Breast epithelium (tissue), 4 donors: ENCODE results near the gene CASKIN2. TPM values are rescaled to one million over a fixed set of nuclear protein-coding genes. Genes with fewer than 3 reads are reported as not detected.
A peak's percentile ranks its signal among the peaks of the same experiment; 100 is the strongest.

Experiments
- DNase-seq, 2 donors: peaks; one replicate each; pipeline ENCODE4 v3.0.0-alpha.2; 2019; ENCODE audit warnings: low spot score in 2 of 2
- H3K27ac ChIP-seq, 2 donors: fragments of 200-600 bp; sonication (generic) in 1 of 2; one replicate each; pipeline ENCODE4 v1.5.1; 2016 to 2019; ENCODE audit warnings: mild to moderate bottlenecking in 1 of 2
- H3K27me3 ChIP-seq, 2 donors: fragments of 200-600 bp; sonication (generic) in 1 of 2; one replicate each; pipeline versions ENCODE4 v1.5.1 to v1.6.0; 2017 to 2019; ENCODE audit warnings: control low read depth in 1 of 2, mild to moderate bottlenecking in 1 of 2
- H3K36me3 ChIP-seq: fragments of 200-600 bp; one replicate; pipeline ENCODE4 v1.5.1; 2019
- H3K4me1 ChIP-seq, 2 donors: fragments of 200-600 bp; sonication (generic); one replicate each; pipeline ENCODE4 v1.5.1; 2016 to 2019; ENCODE audit warnings: control low read depth in 1 of 2
- H3K4me3 ChIP-seq, 3 donors: fragments of 200-600 bp; sonication (generic); 1 replicate in 2 of 3; 2 replicates in 1 of 3; pipeline ENCODE4 v1.5.1; 2016 to 2019; ENCODE audit warnings: mild to moderate bottlenecking in 3 of 3, moderate library complexity in 2 of 3
- H3K9me3 ChIP-seq, 2 donors: fragments of 200-600 bp; sonication (generic) in 1 of 2; one replicate each; pipeline ENCODE4 v1.5.1; 2016 to 2019; ENCODE audit warnings: control low read depth in 1 of 2
- POLR2A ChIP-seq: fragments of 450-650 bp; IDR thresholded peaks from one replicate; pipeline ENCODE4 v1.6.1; 2016; ENCODE audit warnings: antibody characterized with exemption, mild to moderate bottlenecking, moderate library complexity
- POLR2AphosphoS5 ChIP-seq, 3 donors: sonication (generic); formaldehyde crosslinking; IDR thresholded peaks; one replicate each; pipeline ENCODE4 v1.6.1; 2017; ENCODE audit warnings: antibody characterized with exemption in 3 of 3
- intact Hi-C: fragments of 100-400 bp; cut with DNase I; formaldehyde crosslinking; loops from one replicate; pipeline ENCODE4 v1.15.1; 2023; ENCODE audit warnings: low total_unique reads
- total RNA-seq, 3 donors: library from RNA; depleted of rRNA; stranded (reverse); fragments of >200 nt; gene quantifications; one replicate each; pipeline ENCODE4 v1.1.0, GENCODE V29; 2016
- TF ChIP-seq, protein P1 (sequence below), 3 donors: fragments of 450-650 bp; IDR thresholded peaks; one replicate each; pipeline ENCODE4 v1.5.1; 2016 to 2017; ENCODE audit warnings: antibody characterized with exemption in 3 of 3, mild to moderate bottlenecking in 3 of 3, moderate library complexity in 3 of 3

CASKIN2 gene
- total RNA-seq, 3 donors from 2014 or later: 10.0 to 23.3 (median 14.6) TPM

DNA sequence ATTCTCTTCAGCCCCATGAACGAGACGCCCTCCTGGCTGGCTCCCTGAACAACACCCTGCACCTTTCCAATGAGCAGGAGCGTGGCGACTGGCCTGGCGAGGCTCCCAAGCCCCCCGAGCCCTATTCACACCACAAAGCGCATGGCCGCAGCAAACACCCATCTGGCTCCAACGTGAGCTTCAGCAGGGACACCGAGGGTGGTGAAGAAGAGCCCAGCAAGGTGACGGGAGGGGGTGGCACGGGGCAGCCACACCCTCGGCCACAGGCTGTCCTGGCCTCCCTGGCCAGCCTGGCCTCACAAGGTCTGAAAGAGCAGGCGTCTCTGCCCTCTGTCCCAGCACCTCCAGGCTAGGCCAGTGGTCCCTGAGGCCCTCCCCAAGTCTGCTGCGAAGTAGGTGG lies 23.7 kb downstream of the CASKIN2 start:
- no peaks in the 10 kb centered on the region for H3K36me3 ChIP-seq
- H3K9me3 ChIP-seq: no peaks in the 10 kb centered on the region
- no peak for DNase-seq
- H3K27me3 ChIP-seq: no peaks in the 10 kb centered on the region
- no peak overlapping the region for H3K4me3 ChIP-seq
- no peaks in the 10 kb centered on the region for H3K4me1 ChIP-seq
- intact Hi-C loops: no loop called here
- TF ChIP-seq, protein P1, sequence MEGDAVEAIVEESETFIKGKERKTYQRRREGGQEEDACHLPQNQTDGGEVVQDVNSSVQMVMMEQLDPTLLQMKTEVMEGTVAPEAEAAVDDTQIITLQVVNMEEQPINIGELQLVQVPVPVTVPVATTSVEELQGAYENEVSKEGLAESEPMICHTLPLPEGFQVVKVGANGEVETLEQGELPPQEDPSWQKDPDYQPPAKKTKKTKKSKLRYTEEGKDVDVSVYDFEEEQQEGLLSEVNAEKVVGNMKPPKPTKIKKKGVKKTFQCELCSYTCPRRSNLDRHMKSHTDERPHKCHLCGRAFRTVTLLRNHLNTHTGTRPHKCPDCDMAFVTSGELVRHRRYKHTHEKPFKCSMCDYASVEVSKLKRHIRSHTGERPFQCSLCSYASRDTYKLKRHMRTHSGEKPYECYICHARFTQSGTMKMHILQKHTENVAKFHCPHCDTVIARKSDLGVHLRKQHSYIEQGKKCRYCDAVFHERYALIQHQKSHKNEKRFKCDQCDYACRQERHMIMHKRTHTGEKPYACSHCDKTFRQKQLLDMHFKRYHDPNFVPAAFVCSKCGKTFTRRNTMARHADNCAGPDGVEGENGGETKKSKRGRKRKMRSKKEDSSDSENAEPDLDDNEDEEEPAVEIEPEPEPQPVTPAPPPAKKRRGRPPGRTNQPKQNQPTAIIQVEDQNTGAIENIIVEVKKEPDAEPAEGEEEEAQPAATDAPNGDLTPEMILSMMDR (IDR thresholded peaks at IDR 0.05): no peak
- TF ChIP-seq POLR2A (no peak), POLR2AphosphoS5 (IDR thresholded peaks at IDR 0.05) (no peak)
- H3K27ac ChIP-seq: no peak overlapping the region

DNA sequence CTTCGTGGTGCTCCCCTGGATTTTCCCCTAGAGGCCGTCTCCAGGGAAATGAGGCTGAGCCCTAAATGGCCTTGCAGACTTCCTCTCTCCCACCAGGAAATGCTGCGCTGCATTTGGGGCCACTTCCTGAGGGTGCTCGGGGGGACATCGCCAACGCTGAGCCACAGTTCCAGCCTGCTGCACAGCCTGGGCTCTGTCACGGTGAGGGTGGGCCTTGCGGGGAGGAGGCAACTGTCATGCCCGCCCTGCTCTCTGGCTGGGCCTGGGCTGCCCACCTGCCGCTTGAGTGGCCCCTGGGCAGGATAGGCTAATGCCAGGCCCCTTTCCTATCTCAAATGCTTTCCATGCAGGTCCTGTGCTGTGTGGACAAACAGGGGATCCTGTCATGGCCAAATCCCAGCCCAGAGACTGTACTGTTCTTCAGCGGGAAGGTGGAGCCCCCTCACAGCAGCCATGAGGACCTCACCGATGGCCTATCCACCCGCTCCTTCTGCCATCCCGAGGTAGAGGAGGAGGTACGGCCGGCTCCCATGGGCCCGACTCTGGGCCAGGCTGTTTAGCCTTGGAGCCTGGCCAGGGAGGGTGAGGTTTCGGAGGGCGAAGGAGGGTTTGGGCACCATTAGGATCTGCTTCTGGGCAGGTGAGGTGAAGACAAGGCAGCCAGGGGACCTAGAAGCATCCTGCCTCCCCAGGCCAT lies 24.2 kb downstream of the CASKIN2 start:
- TF ChIP-seq, protein P1 (IDR thresholded peaks at IDR 0.05): no peak

DNA sequence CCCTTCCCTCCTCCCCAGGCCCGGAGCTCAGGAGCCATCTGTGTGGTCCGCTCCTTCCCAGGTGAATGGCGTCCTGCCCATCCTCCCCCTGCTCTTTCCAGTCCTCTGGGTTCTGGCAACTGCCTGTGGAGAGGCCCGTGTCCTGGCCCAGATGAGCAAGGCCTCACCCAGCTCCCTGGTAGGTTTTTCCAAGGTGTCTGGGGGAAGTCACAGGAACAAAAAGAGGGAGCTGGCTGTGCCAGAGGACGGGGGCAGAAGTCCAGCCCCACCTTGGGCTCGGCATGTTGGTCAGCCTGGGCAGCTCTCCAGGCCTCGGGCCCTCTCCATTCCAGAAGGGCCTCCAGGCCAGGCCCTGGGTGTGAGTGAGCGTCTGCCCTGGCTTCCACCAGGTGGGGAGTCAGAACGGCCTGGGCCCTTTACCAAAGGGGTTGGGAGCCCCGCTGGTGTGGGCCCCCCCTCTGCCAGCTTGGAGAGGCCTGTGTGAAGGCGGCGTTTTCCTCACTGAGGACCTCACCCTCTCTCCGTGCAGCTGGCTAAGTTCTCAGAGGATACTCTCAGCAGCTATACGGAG lies 25.1 kb downstream of the CASKIN2 start:
- peak overlapping the region; percentile 17 to 62 for H3K27ac ChIP-seq
- intact Hi-C loops: no loop called here
- H3K4me1 ChIP-seq: no peaks in the 10 kb centered on the region
- no peak overlapping the region for H3K4me3 ChIP-seq
- H3K9me3 ChIP-seq: no peaks in the 10 kb centered on the region
- H3K36me3 ChIP-seq: no peaks in the 10 kb centered on the region
- DNase-seq: no peak
- TF ChIP-seq POLR2A: no peak
- no peak for TF ChIP-seq POLR2AphosphoS5 (IDR thresholded peaks at IDR 0.05)
- no peaks in the 10 kb centered on the region for H3K27me3 ChIP-seq

More for the DNA sequence above, 24.2 kb downstream of the CASKIN2 start:
- no peaks in the 10 kb centered on the region for H3K36me3 ChIP-seq
- H3K4me1 ChIP-seq: no peaks in the 10 kb centered on the region
- no peak for DNase-seq
- intact Hi-C loops: no loop called here
- H3K9me3 ChIP-seq: no peaks in the 10 kb centered on the region
- H3K4me3 ChIP-seq: no peak overlapping the region
- H3K27me3 ChIP-seq: no peaks in the 10 kb centered on the region
- no peak overlapping the region for H3K27ac ChIP-seq

DNA sequence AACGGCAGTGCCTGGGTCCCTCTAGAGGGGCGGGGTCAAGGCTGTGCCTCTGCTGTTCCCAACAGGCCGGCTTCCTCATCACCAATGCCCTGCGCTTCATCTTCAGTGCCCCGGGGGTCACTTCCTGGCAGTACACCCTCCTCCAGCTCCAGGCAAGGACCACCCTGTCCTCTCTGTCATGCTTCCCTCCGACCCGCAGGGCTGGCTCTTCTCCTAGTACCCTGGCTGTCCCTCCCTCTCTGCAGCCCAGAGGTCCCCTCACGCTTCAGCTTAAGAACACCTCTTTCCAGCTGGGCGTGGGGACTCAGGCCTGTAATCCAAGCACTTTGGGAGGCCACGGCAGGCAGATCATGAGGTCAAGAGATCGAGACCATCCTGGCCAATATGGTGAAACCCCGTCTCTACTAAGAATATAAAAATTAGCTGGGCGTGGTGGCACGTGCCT lies 25.8 kb downstream of the CASKIN2 start:
- H3K4me3 ChIP-seq: no peak overlapping the region
- H3K27me3 ChIP-seq: no peaks in the 10 kb centered on the region
- H3K36me3 ChIP-seq: no peaks in the 10 kb centered on the region
- TF ChIP-seq, protein P1 (IDR thresholded peaks at IDR 0.05): no peak
- no peak for TF ChIP-seq POLR2AphosphoS5 (IDR thresholded peaks at IDR 0.05)
- no peak for TF ChIP-seq POLR2A
- intact Hi-C loops: no loop called here
- no peaks in the 10 kb centered on the region for H3K9me3 ChIP-seq
- no peaks in the 10 kb centered on the region for H3K4me1 ChIP-seq
- H3K27ac ChIP-seq: peak overlapping the region in 1 of 2 donors; percentile 17
- no peak for DNase-seq

DNA sequence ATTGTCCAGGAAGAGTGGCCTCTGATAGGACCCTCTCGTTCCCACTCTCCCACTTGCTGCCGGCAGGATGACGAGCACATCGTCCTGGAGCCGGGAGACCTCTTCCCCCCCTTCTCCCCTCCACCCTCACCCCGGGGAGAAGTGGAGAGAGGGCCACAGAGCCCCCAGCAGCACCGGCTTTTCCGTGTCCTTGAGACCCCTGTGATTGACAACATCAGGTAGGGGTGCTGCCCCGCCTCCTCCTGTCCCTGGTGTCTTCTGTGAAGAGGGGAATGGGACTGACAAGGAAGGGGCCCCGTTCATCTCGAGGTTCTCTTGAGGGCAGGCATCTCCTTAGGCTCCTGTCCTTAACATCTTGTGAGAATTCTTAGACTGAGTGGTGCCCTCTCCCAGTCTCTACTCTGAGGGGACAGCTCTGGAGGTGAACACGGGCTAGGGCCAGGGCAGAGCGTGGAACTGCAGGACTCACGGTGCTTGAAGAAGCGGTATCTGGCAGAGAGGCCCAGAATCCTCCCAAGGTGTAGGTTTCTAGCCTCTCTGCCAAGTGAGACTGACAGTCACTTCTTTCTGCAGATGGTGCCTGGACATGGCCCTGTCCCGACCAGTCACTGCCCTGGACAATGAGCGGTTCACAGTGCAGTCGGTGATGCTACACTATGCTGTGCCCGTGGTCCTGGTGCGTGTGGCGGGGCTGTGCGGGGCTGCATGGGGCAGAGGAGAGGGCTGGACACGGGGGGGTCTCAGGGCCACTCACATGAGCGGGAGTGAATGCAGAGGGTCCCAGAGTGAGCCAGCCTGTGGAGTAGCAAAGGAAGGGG lies 26.4 kb downstream of the CASKIN2 start:
- DNase-seq: no peak
- Histone ChIP-seq H3K4me3 (no peak overlapping the region), H3K4me1 (no peaks in the 10 kb centered on the region), H3K36me3 (no peaks in the 10 kb centered on the region), H3K9me3 (no peaks in the 10 kb centered on the region), H3K27me3 (no peaks in the 10 kb centered on the region), H3K27ac (no peak overlapping the region)
- TF ChIP-seq, protein P1 (IDR thresholded peaks at IDR 0.05): no peak
- no peak for TF ChIP-seq POLR2AphosphoS5 (IDR thresholded peaks at IDR 0.05)
- TF ChIP-seq POLR2A: no peak
- intact Hi-C loops: no loop called here
